SU-DHL-6 (cell line): Measurements from ENCODE around the gene LLCFC1.

ENCODE experiments used
- EZH2phosphoT487 ChIP-seq: fragments of 200-600 bp; sonication (generic), shearing (Covaris generic); conservative IDR thresholded peaks from 2 replicates; pipeline ENCODE4 v1.6.1; 2018; ENCODE audit warnings: mild to moderate bottlenecking, antibody characterized with exemption, low read length, moderate library complexity, mixed read lengths
- TF ChIP-seq, protein P1 (sequence below): fragments of 200-600 bp; sonication (generic); IDR thresholded peaks from one replicate; pipeline ENCODE4 v1.5.1; 2017; ENCODE audit warnings: antibody characterized with exemption, mild to moderate bottlenecking, low read length, moderate library complexity; ENCODE audit not compliant: insufficient read depth, poor library complexity, severe bottlenecking

DNA sequence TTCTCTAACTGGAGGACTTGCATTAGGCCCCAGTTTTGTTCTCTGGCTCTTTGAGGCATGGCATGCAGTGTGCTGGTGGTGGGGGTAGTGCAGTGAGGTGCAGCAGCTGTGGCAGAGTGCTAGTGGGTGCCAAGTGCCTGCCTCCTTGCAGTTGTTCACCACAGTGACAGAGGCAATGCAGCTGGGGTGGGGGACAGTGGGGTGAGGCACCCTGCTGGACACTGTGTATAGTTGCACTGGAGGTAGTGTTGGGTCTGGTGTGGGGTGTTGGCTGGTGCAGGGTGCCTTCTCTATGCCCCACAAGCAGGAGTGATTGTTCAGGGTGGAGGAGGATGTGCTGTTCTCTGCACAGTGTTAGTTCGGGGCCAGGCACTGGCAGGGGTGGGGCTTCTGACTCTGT lies 44.5 kb downstream of the LLCFC1 start:
- TF ChIP-seq, protein P1, sequence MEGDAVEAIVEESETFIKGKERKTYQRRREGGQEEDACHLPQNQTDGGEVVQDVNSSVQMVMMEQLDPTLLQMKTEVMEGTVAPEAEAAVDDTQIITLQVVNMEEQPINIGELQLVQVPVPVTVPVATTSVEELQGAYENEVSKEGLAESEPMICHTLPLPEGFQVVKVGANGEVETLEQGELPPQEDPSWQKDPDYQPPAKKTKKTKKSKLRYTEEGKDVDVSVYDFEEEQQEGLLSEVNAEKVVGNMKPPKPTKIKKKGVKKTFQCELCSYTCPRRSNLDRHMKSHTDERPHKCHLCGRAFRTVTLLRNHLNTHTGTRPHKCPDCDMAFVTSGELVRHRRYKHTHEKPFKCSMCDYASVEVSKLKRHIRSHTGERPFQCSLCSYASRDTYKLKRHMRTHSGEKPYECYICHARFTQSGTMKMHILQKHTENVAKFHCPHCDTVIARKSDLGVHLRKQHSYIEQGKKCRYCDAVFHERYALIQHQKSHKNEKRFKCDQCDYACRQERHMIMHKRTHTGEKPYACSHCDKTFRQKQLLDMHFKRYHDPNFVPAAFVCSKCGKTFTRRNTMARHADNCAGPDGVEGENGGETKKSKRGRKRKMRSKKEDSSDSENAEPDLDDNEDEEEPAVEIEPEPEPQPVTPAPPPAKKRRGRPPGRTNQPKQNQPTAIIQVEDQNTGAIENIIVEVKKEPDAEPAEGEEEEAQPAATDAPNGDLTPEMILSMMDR: no peak
- TF ChIP-seq EZH2phosphoT487: no peak
